Thyroid gland (tissue), 4 donors: ENCODE results near the gene TNFRSF1A.

ENCODE experiments used
- CTCF ChIP-seq, 6 experiments: fragments of 200-600 bp in 3 of 6; fragments of 450-650 bp in 3 of 6; sonication (generic) in 3 of 6; IDR thresholded peaks; one replicate each; pipeline ENCODE4 v1.5.1; 2016 to 2019; ENCODE audit warnings: antibody characterized with exemption in 6 of 6, mild to moderate bottlenecking in 2 of 6, inconsistent platforms in 1 of 6, moderate library complexity in 1 of 6
- POLR2A ChIP-seq, 2 donors: fragments of 450-650 bp; IDR thresholded peaks; one replicate each; pipeline ENCODE4 v1.6.1; 2017; ENCODE audit warnings: antibody characterized with exemption in 2 of 2, mild to moderate bottlenecking in 2 of 2, moderate library complexity in 1 of 2

GRCh38 chr12:6341417-6342139 is at the start of gene TNFRSF1A:
- peak in 1 of 6 experiments; percentile 2 for TF ChIP-seq CTCF (IDR thresholded peaks at IDR 0.05)
- TF ChIP-seq POLR2A (IDR thresholded peaks at IDR 0.05) = peak; percentile 41 to 89
